ENCODE results near the gene SEC24D. TPM values are rescaled to one million over a fixed set of nuclear protein-coding genes. Genes with fewer than 3 reads are reported as not detected.

Gene SEC24D
- total RNA-seq, 1 experiment from 2014 or later = 61.5 TPM

- no peak overlapping the region for H3K4me3 Mint-ChIP-seq
- H4K20me1 ChIP-seq (ENCODE audit: control insufficient read depth, insufficient read depth, insufficient read length) = no peaks in the 10 kb centered on the region
- no peak overlapping the region for H2AK5ac ChIP-seq (ENCODE audit: insufficient read length, low read length)
- H2BK15ac ChIP-seq (ENCODE audit: low read depth, low read length) = no peak overlapping the region
- no peaks in the 10 kb centered on the region for H3K79me1 ChIP-seq (ENCODE audit: insufficient read depth, low read depth, low read length, poor library complexity, severe bottlenecking)
- no peaks in the 10 kb centered on the region for H3K27me3 Mint-ChIP-seq (ENCODE audit: low read depth)
- H2BK20ac ChIP-seq (ENCODE audit: low read depth, low read length, poor library complexity, severe bottlenecking) = no peak overlapping the region
- H3K4ac ChIP-seq (ENCODE audit: low read depth, low read length) = no peak overlapping the region
- DNase-seq = no peak
- H2BK120ac ChIP-seq (ENCODE audit: low read depth, low read length, poor library complexity, severe bottlenecking) = no peak overlapping the region
- no peak overlapping the region for H4K91ac ChIP-seq (ENCODE audit: insufficient read length, low read depth, low read length)
- no CpG with 5 or more reads among the region's 3 CpGs for WGBS (ENCODE audit: extremely low coverage, insufficient read length, low lambda C conversion rate)
- peak overlapping the region in 2 of 3 experiments; percentile 1 to 3; a peak in 2 of 7 replicates for H3K27ac Mint-ChIP-seq
- H3K56ac ChIP-seq (ENCODE audit: insufficient read length, low read depth, low read length) = no peak overlapping the region
- H2BK5ac ChIP-seq (ENCODE audit: insufficient read length, low read length) = no peak overlapping the region
- H3K14ac ChIP-seq (ENCODE audit: insufficient read depth, low read length) = no peak overlapping the region
- H2AFZ ChIP-seq (ENCODE audit: low read length) = no peak overlapping the region
- no peak overlapping the region for H4K8ac ChIP-seq (replicated peaks; ENCODE audit: insufficient read length, low read depth, low read length)
- H3K4me1 ChIP-seq (ENCODE audit: insufficient read depth, low read length) = no peaks in the 10 kb centered on the region
- no peak overlapping the region for H3K27ac ChIP-seq (ENCODE audit: insufficient read length, low read depth, low read length)
- no peak overlapping the region for H2BK12ac ChIP-seq (ENCODE audit: insufficient read length, low read depth, low read length)
- H3K9me3 ChIP-seq (ENCODE audit: control insufficient read depth, low read depth, low read length) = no peaks in the 10 kb centered on the region
- H3T11ph ChIP-seq (ENCODE audit: low read length) = no peak overlapping the region
- H4K5ac ChIP-seq (ENCODE audit: insufficient read length, low read depth, low read length) = no peak overlapping the region
- H3K4me1 Mint-ChIP-seq = no peaks in the 10 kb centered on the region
- peaks cover 47 to 83% (median 51%) of the 10 kb centered on the region in 3 experiments for H3K36me3 Mint-ChIP-seq (ENCODE audit: insufficient read depth in 1 of 3, low read depth in 3 of 3)
- no peaks in the 10 kb centered on the region for H3K9me3 Mint-ChIP-seq
- H3K79me2 ChIP-seq (ENCODE audit: insufficient read depth, low read length) = no peaks in the 10 kb centered on the region
- no peak overlapping the region for H3K4me2 ChIP-seq (ENCODE audit: insufficient read depth, insufficient read length, low read length)
- no peak overlapping the region for H3K23ac ChIP-seq (ENCODE audit: insufficient read length, low read depth, low read length)
- no peaks in the 10 kb centered on the region for H3K23me2 ChIP-seq (ENCODE audit: insufficient read length, low read depth, low read length, poor library complexity, severe bottlenecking)
- no peak overlapping the region for H3K18ac ChIP-seq (ENCODE audit: insufficient read length, low read depth, low read length)
- H3K9ac ChIP-seq (ENCODE audit: extremely low read depth, insufficient read length, low read length) = no peak overlapping the region
- H3K27me3 ChIP-seq (ENCODE audit: insufficient read depth, low read length) = no peaks in the 10 kb centered on the region
- TF ChIP-seq CTCF (conservative IDR thresholded peaks at IDR 0.05) = no peak
Observed at GRCh38 chr4:118810991-118811764, 24.7 kb downstream of the SEC24D start.
